Sigmoid colon (tissue), 7 donors: Measurements from ENCODE around the gene SDK2. TPM values are rescaled to one million over a fixed set of nuclear protein-coding genes. Genes with fewer than 3 reads are reported as not detected.

Experiments used
- DNase-seq: peaks from one replicate; pipeline ENCODE4 v3.0.0-alpha.2; 2019
- H3K27ac ChIP-seq, 4 donors: fragments of 200-600 bp; sonication (generic); one replicate each; pipeline ENCODE4 v1.5.1; 2016 to 2019; ENCODE audit warnings: mild to moderate bottlenecking in 1 of 4
- H3K27me3 ChIP-seq, 3 donors: fragments of 200-600 bp; sonication (generic); one replicate each; pipeline ENCODE4 v1.5.1; 2019; ENCODE audit warnings: mild to moderate bottlenecking in 1 of 3
- H3K36me3 ChIP-seq, 4 donors: fragments of 200-600 bp; sonication (generic); one replicate each; pipeline ENCODE4 v1.5.1; 2016 to 2019
- H3K4me1 ChIP-seq, 4 donors: fragments of 200-600 bp; sonication (generic); one replicate each; pipeline ENCODE4 v1.5.1; 2017 to 2019
- H3K4me3 ChIP-seq, 4 donors: fragments of 200-600 bp; sonication (generic); one replicate each; pipeline ENCODE4 v1.5.1; 2017 to 2019; ENCODE audit warnings: mild to moderate bottlenecking in 2 of 4, moderate library complexity in 1 of 4
- H3K9me3 ChIP-seq, 4 donors: fragments of 200-600 bp in 3 of 4; sonication (generic) in 3 of 4; one replicate each; pipeline versions ENCODE4 v1.5.1 to v1.6.1; 2013 to 2019
- EP300 ChIP-seq, 4 donors: sonication (generic); formaldehyde crosslinking; IDR thresholded peaks; one replicate each; pipeline ENCODE4 v1.6.1; 2017; ENCODE audit warnings: antibody characterized with exemption in 4 of 4
- POLR2A ChIP-seq, 2 donors: fragments of 450-650 bp; IDR thresholded peaks; one replicate each; pipeline ENCODE4 v1.6.1; 2016; ENCODE audit warnings: antibody characterized with exemption in 2 of 2, mild to moderate bottlenecking in 2 of 2, moderate library complexity in 2 of 2
- POLR2AphosphoS5 ChIP-seq, 4 donors: sonication (generic); formaldehyde crosslinking; IDR thresholded peaks; one replicate each; pipeline ENCODE4 v1.6.1; 2017; ENCODE audit warnings: antibody characterized with exemption in 4 of 4
- WGBS, 2 donors: extraction: QIAGEN DNeasy Blood & Tissue Kit; methylation state at CpG; one replicate each; pipeline ENCODE4 v1.1.7; 2013; 5-methylcytosine and 5-hydroxymethylcytosine counted together
- intact Hi-C: fragments of 100-400 bp; cut with DNase I; formaldehyde crosslinking; loops from one replicate; pipeline ENCODE4 v1.15.1; 2023
- polyA plus RNA-seq, 3 donors: library from polyadenylated mRNA; stranded (reverse); fragments of 200-250 nt; gene quantifications; one replicate each; pipeline ENCODE4 v1.2.3, GENCODE V29; 2013
- total RNA-seq, 4 donors: library from RNA; depleted of rRNA; stranded (reverse); fragments of >200 nt; gene quantifications; one replicate each; pipeline ENCODE4 v1.1.0, GENCODE V29; 2016
- TF ChIP-seq, protein P1 (sequence below), 4 experiments: fragments of 450-650 bp in 3 of 4; fragments of 200-600 bp in 1 of 4; IDR thresholded peaks; one replicate each; pipeline ENCODE4 v1.5.1; 2016 to 2019; ENCODE audit warnings: antibody characterized with exemption in 4 of 4, mild to moderate bottlenecking in 3 of 4, moderate library complexity in 2 of 4
- donor health status: healthy with polysubstance abuse.
- donor health status: Bipolar disorder and iron deficiency.
- donor health status: healthy.

Gene SDK2
- total and polyA plus RNA-seq, 7 donors, result under 0.01 to 1.9 (median 0.71) TPM

DNA sequence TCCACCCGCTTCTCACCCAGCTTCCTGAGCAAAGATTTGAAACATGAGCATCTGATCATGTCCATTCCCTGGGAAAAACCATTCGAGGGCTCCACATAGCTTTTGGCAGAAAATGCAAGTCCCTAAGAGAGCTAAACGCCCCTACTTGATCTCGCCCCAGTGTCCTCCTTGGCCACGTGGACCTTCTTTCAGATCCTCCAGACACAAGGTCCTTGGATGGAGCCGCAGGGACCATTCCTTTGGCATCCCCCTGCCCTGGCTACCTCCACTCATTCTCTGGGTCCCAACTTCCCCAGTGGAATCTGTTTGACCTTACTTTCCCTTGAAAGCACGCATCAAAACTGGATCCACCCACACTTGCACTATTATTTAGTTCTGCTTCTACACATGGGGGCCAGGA, 146.5 kb downstream of the SDK2 start:
- no peaks in the 10 kb centered on the region for H3K36me3 ChIP-seq
- no peaks in the 10 kb centered on the region for H3K9me3 ChIP-seq
- WGBS, 2 donors, result 87% methylated on average over 7 of the region's 7 CpGs
- DNase-seq, result no peak
- H3K27ac ChIP-seq, result no peak overlapping the region
- peaks cover 0 to 47% (median 0%) of the 10 kb centered on the region in 3 donors for H3K27me3 ChIP-seq
- TF ChIP-seq POLR2A (IDR thresholded peaks at IDR 0.05) (no peak), POLR2AphosphoS5 (IDR thresholded peaks at IDR 0.05) (no peak), EP300 (IDR thresholded peaks at IDR 0.05) (no peak)
- TF ChIP-seq, protein P1, sequence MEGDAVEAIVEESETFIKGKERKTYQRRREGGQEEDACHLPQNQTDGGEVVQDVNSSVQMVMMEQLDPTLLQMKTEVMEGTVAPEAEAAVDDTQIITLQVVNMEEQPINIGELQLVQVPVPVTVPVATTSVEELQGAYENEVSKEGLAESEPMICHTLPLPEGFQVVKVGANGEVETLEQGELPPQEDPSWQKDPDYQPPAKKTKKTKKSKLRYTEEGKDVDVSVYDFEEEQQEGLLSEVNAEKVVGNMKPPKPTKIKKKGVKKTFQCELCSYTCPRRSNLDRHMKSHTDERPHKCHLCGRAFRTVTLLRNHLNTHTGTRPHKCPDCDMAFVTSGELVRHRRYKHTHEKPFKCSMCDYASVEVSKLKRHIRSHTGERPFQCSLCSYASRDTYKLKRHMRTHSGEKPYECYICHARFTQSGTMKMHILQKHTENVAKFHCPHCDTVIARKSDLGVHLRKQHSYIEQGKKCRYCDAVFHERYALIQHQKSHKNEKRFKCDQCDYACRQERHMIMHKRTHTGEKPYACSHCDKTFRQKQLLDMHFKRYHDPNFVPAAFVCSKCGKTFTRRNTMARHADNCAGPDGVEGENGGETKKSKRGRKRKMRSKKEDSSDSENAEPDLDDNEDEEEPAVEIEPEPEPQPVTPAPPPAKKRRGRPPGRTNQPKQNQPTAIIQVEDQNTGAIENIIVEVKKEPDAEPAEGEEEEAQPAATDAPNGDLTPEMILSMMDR (IDR thresholded peaks at IDR 0.05), result no peak
- no peaks in the 10 kb centered on the region for H3K4me1 ChIP-seq
- intact Hi-C loops, result no loop called here
- no peak overlapping the region for H3K4me3 ChIP-seq

DNA sequence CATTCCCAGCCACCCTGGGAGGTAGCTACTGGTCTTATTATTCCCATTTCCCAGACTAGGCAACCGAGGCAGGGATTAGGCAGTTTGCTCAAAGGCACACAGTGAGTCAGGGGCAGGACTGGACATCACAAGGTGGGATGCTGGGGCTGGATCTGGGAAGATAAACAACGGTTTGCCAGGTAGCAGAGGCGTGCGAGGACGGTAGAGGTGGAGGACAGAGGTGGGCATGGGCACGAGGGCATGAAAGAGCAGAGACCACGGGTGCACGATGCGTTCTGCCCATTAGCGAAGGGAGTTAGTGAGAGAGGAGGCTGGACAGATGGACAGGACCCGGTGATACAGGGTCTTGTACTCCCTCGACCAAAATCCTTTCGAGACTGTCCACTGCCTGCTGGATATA, 148.0 kb downstream of the SDK2 start:
- peaks cover 0 to 53% (median 0%) of the 10 kb centered on the region in 3 donors for H3K27me3 ChIP-seq

DNA sequence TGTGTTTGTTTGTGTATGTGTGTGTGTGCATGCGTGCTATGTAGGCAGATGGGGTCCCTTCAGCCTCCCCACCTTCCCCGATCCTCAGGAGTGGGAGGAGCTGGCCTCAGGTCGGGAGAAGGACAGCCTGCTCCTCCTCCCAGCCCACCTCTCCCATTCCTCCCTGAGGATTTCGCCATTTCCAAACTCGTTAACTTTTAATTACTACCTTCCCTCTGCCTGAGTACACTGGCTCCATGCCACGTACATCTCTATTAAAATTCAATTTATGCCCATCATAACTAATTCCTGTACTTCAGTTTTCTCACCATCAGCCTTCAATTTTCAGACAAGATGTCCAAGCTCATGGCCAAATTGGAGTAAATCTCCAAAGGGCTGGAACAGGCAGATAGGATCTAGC, 148.6 kb downstream of the SDK2 start:
- peaks cover 0 to 51% (median 0%) of the 10 kb centered on the region in 3 donors for H3K27me3 ChIP-seq
- DNase-seq, result no peak
- 53 to 67% methylated on average over 6 of the region's 6 CpGs for whole genome bisulfite sequencing, 2 donors
- H3K4me3 ChIP-seq, result no peak overlapping the region
- no peaks in the 10 kb centered on the region for H3K9me3 ChIP-seq
- H3K36me3 ChIP-seq, result no peaks in the 10 kb centered on the region
- TF ChIP-seq POLR2AphosphoS5 (IDR thresholded peaks at IDR 0.05) (no peak), POLR2A (IDR thresholded peaks at IDR 0.05) (no peak), EP300 (IDR thresholded peaks at IDR 0.05) (no peak)
- TF ChIP-seq, protein P1 (IDR thresholded peaks at IDR 0.05), result no peak
- intact Hi-C loops, result no loop called here
- H3K4me1 ChIP-seq, result no peaks in the 10 kb centered on the region
- H3K27ac ChIP-seq, result no peak overlapping the region

More for the DNA sequence above, 148.0 kb downstream of the SDK2 start:
- intact Hi-C loops, result no loop called here
- Histone ChIP-seq H3K4me3 (no peak overlapping the region), H3K4me1 (no peaks in the 10 kb centered on the region), H3K27ac (no peak overlapping the region), H3K36me3 (no peaks in the 10 kb centered on the region), H3K9me3 (no peaks in the 10 kb centered on the region)
- no peak for DNase-seq
- 94 to 95% methylated on average over 13 of the region's 13 CpGs for WGBS, 2 donors
- no peak for TF ChIP-seq EP300 (IDR thresholded peaks at IDR 0.05)
- no peak for TF ChIP-seq POLR2AphosphoS5 (IDR thresholded peaks at IDR 0.05)
- TF ChIP-seq POLR2A (IDR thresholded peaks at IDR 0.05), result no peak
- TF ChIP-seq, protein P1 (IDR thresholded peaks at IDR 0.05), result no peak

DNA sequence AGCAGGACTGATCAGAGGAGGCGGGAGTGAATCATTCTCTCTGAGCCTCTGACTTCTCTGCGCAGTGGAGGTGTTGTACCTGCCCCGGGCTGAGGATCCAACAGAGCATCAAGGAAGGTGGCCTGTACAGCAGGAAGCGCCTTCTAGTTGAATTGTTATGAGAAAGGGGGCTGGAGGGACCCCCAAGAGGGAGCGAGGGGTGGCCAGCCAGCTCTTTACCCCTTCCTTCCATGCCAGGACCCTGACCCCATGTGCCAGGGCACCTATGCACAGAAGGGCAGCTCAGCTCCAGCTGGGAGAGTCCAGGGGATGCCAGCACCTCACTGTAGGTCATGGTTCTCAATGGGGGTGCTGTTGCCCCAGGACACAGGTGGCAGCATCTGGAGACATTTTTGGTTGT, 149.3 kb downstream of the SDK2 start:
- WGBS, 2 donors, result 92 to 93% methylated on average over 5 of the region's 5 CpGs
- intact Hi-C loops, result no loop called here
- DNase-seq, result no peak
- TF ChIP-seq, protein P1 (IDR thresholded peaks at IDR 0.05), result no peak
- no peak for TF ChIP-seq EP300 (IDR thresholded peaks at IDR 0.05)
- no peak for TF ChIP-seq POLR2AphosphoS5 (IDR thresholded peaks at IDR 0.05)
- no peak for TF ChIP-seq POLR2A (IDR thresholded peaks at IDR 0.05)
- Histone ChIP-seq H3K9me3 (no peaks in the 10 kb centered on the region), H3K4me3 (no peak overlapping the region), H3K36me3 (no peaks in the 10 kb centered on the region), H3K27me3 (peaks cover 0 to 46% (median 0%) of the 10 kb centered on the region in 3 donors), H3K4me1 (no peaks in the 10 kb centered on the region), H3K27ac (no peak overlapping the region)
